Nephron progenitor cell (in vitro differentiated cells): ENCODE measurements around the gene KIR2DL4.
"Not testable (repeated sequence)": the region's sequence is repeated elsewhere in the genome, so short reads cannot be mapped to it uniquely, and the experiment has no call there.

Source experiments
- DNase-seq: peaks from one replicate; pipeline ENCODE4 v3.0.0; 2021
- H3K27ac Mint-ChIP-seq: 2 replicates; pipeline ENCODE4 v1.8.0; 2021; ENCODE audit warnings: mild to moderate bottlenecking, moderate library complexity, mixed read lengths
- H3K27me3 Mint-ChIP-seq: 2 replicates; pipeline ENCODE4 v1.8.0; 2021; ENCODE audit warnings: mild to moderate bottlenecking, low read depth, mixed read lengths; ENCODE audit not compliant: poor library complexity
- H3K36me3 Mint-ChIP-seq: 2 replicates; pipeline ENCODE4 v1.8.0; 2021; ENCODE audit warnings: low read depth, mixed read lengths
- H3K4me1 Mint-ChIP-seq: 2 replicates; pipeline ENCODE4 v1.8.0; 2021; ENCODE audit warnings: mixed read lengths
- H3K4me3 Mint-ChIP-seq: 2 replicates; pipeline ENCODE4 v1.8.0; 2021; ENCODE audit warnings: mild to moderate bottlenecking, moderate library complexity, mixed read lengths
- H3K9me3 Mint-ChIP-seq: 2 replicates; pipeline ENCODE4 v1.8.0; 2021; ENCODE audit warnings: mild to moderate bottlenecking, moderate library complexity, mixed read lengths
- CTCF ChIP-seq: fragments of 200-600 bp; sonication (generic); IDR thresholded peaks from 2 replicates; pipeline ENCODE4 v1.5.0; 2021; ENCODE audit warnings: antibody characterized with exemption

Gene KIR2DL4

GRCh38 chr19:54778896-54779295 is 24.5 kb upstream of the KIR2DL4 start:
- H3K36me3 Mint-ChIP-seq, H3K4me3 Mint-ChIP-seq, H3K27ac Mint-ChIP-seq, DNase-seq, H3K4me1 Mint-ChIP-seq, H3K27me3 Mint-ChIP-seq: not testable (repeated sequence)
- peaks cover 90% of the 10 kb centered on the region for H3K9me3 Mint-ChIP-seq

GRCh38 chr19:54782916-54783315 is 20.5 kb upstream of the KIR2DL4 start:
- H3K27me3 Mint-ChIP-seq, DNase-seq, H3K27ac Mint-ChIP-seq, H3K36me3 Mint-ChIP-seq, H3K4me3 Mint-ChIP-seq, H3K4me1 Mint-ChIP-seq: not testable (repeated sequence)
- peaks cover 86% of the 10 kb centered on the region for H3K9me3 Mint-ChIP-seq

GRCh38 chr19:54786091-54786723 is 17.2 kb upstream of the KIR2DL4 start:
- H3K27me3 Mint-ChIP-seq, H3K4me3 Mint-ChIP-seq, H3K4me1 Mint-ChIP-seq, H3K27ac Mint-ChIP-seq, DNase-seq, H3K36me3 Mint-ChIP-seq: not testable (repeated sequence)
- H3K9me3 Mint-ChIP-seq, result peaks cover 93% of the 10 kb centered on the region

- not testable (repeated sequence) for H3K27ac Mint-ChIP-seq, DNase-seq, H3K4me1 Mint-ChIP-seq, H3K4me3 Mint-ChIP-seq, H3K36me3 Mint-ChIP-seq, H3K27me3 Mint-ChIP-seq
- peaks cover 82% of the 10 kb centered on the region for H3K9me3 Mint-ChIP-seq
Measured at GRCh38 chr19:54788154-54788553, 15.3 kb upstream of the KIR2DL4 start.

GRCh38 chr19:54790711-54791110 is 12.7 kb upstream of the KIR2DL4 start:
- Mint-ChIP-seq H3K27me3 (peaks cover 3% of the 10 kb centered on the region), H3K4me1 (no peaks in the 10 kb centered on the region), H3K9me3 (peaks cover 60% of the 10 kb centered on the region), H3K27ac (no peak overlapping the region), H3K36me3 (no peaks in the 10 kb centered on the region), H3K4me3 (no peak overlapping the region)
- DNase-seq, result no peak
- no peak for TF ChIP-seq CTCF

GRCh38 chr19:54791476-54791875 is 11.9 kb upstream of the KIR2DL4 start:
- no peak for DNase-seq
- no peak for TF ChIP-seq CTCF
- H3K27ac Mint-ChIP-seq, result no peak overlapping the region
- H3K4me3 Mint-ChIP-seq, result no peak overlapping the region
- H3K4me1 Mint-ChIP-seq, result no peaks in the 10 kb centered on the region
- peaks cover 53% of the 10 kb centered on the region for H3K9me3 Mint-ChIP-seq
- peaks cover 3% of the 10 kb centered on the region for H3K27me3 Mint-ChIP-seq
- H3K36me3 Mint-ChIP-seq, result no peaks in the 10 kb centered on the region

- Mint-ChIP-seq H3K9me3 (peaks cover 44% of the 10 kb centered on the region), H3K4me1 (no peaks in the 10 kb centered on the region), H3K4me3 (no peak overlapping the region), H3K36me3 (no peaks in the 10 kb centered on the region), H3K27me3 (no peaks in the 10 kb centered on the region), H3K27ac (no peak overlapping the region)
- no peak for TF ChIP-seq CTCF
- no peak for DNase-seq
Measured at GRCh38 chr19:54792814-54793213, 10.6 kb upstream of the KIR2DL4 start.

- no peak for TF ChIP-seq CTCF
- Mint-ChIP-seq H3K36me3 (no peaks in the 10 kb centered on the region), H3K9me3 (peaks cover 45% of the 10 kb centered on the region), H3K27me3 (no peaks in the 10 kb centered on the region), H3K4me1 (no peaks in the 10 kb centered on the region), H3K4me3 (no peak overlapping the region), H3K27ac (no peak overlapping the region)
- no peak for DNase-seq
Measured at GRCh38 chr19:54795758-54796157, 7.7 kb upstream of the KIR2DL4 start.
